Kidney glomerular epithelial cell (primary cell): ENCODE data around the gene PPP1R17.

Source experiments
- DNase-seq: peaks from one replicate; lab custom pipeline; 2025; lab: John Stamatoyannopoulos, UW

The PPP1R17 gene

GRCh38 chr7:31687024-31687748 is at the start of gene PPP1R17:
TSS of gene PPP1R17 (plus strand) at chr7:31687215. CDS start at chr7:31692442, 5,227 bp downstream.
- no peak for DNase-seq

GRCh38 chr7:31640381-31640780 is 46.6 kb upstream of the PPP1R17 start:
- no peak for DNase-seq

- DNase-seq: no peak
Measured at GRCh38 chr7:31642681-31643115, 44.3 kb upstream of the PPP1R17 start.

GRCh38 chr7:31646942-31647341 is 40.1 kb upstream of the PPP1R17 start:
- no peak for DNase-seq

- no peak for DNase-seq
Measured at GRCh38 chr7:31647511-31647910, 39.5 kb upstream of the PPP1R17 start.

GRCh38 chr7:31648288-31648687 is 38.7 kb upstream of the PPP1R17 start:
- DNase-seq: peak; percentile 16

GRCh38 chr7:31648880-31649279 is 38.1 kb upstream of the PPP1R17 start:
- DNase-seq: no peak

GRCh38 chr7:31651234-31652062 is 35.6 kb upstream of the PPP1R17 start:
- no peak for DNase-seq

GRCh38 chr7:31652063-31652326 is 35.0 kb upstream of the PPP1R17 start:
- no peak for DNase-seq

- DNase-seq: no peak
Measured at GRCh38 chr7:31663072-31663471, 23.9 kb upstream of the PPP1R17 start.

GRCh38 chr7:31664890-31665289 is 22.1 kb upstream of the PPP1R17 start:
- DNase-seq: no peak

GRCh38 chr7:31665546-31665945 is 21.5 kb upstream of the PPP1R17 start:
- DNase-seq: no peak

- DNase-seq: no peak
Measured at GRCh38 chr7:31669461-31669860, 17.6 kb upstream of the PPP1R17 start.

GRCh38 chr7:31679574-31680305 is 7.3 kb upstream of the PPP1R17 start:
- DNase-seq: no peak

GRCh38 chr7:31683445-31684225 is 3.4 kb upstream of the PPP1R17 start:
- DNase-seq: no peak

GRCh38 chr7:31688372-31688771 is 1.4 kb downstream of the PPP1R17 start:
- no peak for DNase-seq

- DNase-seq: no peak
Measured at GRCh38 chr7:31688996-31689395, 2.0 kb downstream of the PPP1R17 start.

GRCh38 chr7:31690935-31691334 is 3.9 kb downstream of the PPP1R17 start:
- DNase-seq: no peak

GRCh38 chr7:31692451-31692850 is 5.4 kb downstream of the PPP1R17 start:
- DNase-seq: no peak

- no peak for DNase-seq
Measured at GRCh38 chr7:31692871-31693270, 5.9 kb downstream of the PPP1R17 start.

GRCh38 chr7:31695859-31696614 is 9.0 kb downstream of the PPP1R17 start:
- no peak for DNase-seq
